Epithelial cell of alveolus of lung (primary cell): ENCODE measurements around the gene ATP23. TPM values are rescaled to one million over a fixed set of nuclear protein-coding genes. Genes with fewer than 3 reads are reported as not detected.

Experiments used
- total RNA-seq: library from RNA; depleted of rRNA; stranded (reverse); fragments of >200 nt; gene quantifications from 2 replicates; pipeline ENCODE4 v1.2.1, GENCODE V29; 2015

Gene ATP23
- total RNA-seq = 3.2 and 10.2 TPM in 2 replicates

GRCh38 chr12:57941165-57941894 lies at the start of gene ATP23:
Gene ATP23 (plus strand): TSS chr12:57941567. CDS start chr12:57941702, 135 bp downstream.

Other genes with a start within 250 kb of the ATP23 start
- gene OS9, start 247.4 kb upstream of the ATP23 start, total RNA-seq = 175 and 282 TPM in 2 replicates
- 0.26 and 0.48 TPM in 2 replicates for gene AGAP2, start 202.8 kb upstream of the ATP23 start, total RNA-seq
- gene TSPAN31, start 196.5 kb upstream of the ATP23 start, total RNA-seq = 59.1 and 107 TPM in 2 replicates
- 141 and 233 TPM in 2 replicates for gene CDK4, start 189.3 kb upstream of the ATP23 start, total RNA-seq
- 1.4 and 10.7 TPM in 2 replicates for gene MARCHF9, start 186.5 kb upstream of the ATP23 start, total RNA-seq
- gene CYP27B1, start 174.5 kb upstream of the ATP23 start, total RNA-seq = 0.26 and 0.32 TPM in 2 replicates
- gene METTL1, start 169.5 kb upstream of the ATP23 start, total RNA-seq = 3.6 and 15.4 TPM in 2 replicates
- gene EEF1AKMT3, start 169.0 kb upstream of the ATP23 start, total RNA-seq = 7.4 and 14.5 TPM in 2 replicates
- 22.7 and 28.4 TPM in 2 replicates for gene TSFM, start 158.8 kb upstream of the ATP23 start, total RNA-seq
- 0.65 and 5.7 TPM in 2 replicates for gene AVIL, start 122.8 kb upstream of the ATP23 start, total RNA-seq
- 106 and 189 TPM in 2 replicates for gene CTDSP2, start 94.8 kb upstream of the ATP23 start, total RNA-seq